Stomach (tissue), 9 donors: Measurements from ENCODE around the gene TBX6. TPM values are rescaled to one million over a fixed set of nuclear protein-coding genes. Genes with fewer than 3 reads are reported as not detected.

Experiments used
- DNase-seq, 2 donors: peaks; one replicate each; pipeline versions ENCODE4 v3.0.0 to v3.0.0-alpha.2; 2013 to 2019
- H3K27ac ChIP-seq, 5 donors: fragments of 200-600 bp in 4 of 5; sonication (generic) in 4 of 5; one replicate each; pipeline ENCODE4 v1.5.1; 2013 to 2019; ENCODE audit warnings: mild to moderate bottlenecking in 1 of 5, moderate library complexity in 1 of 5
- H3K27me3 ChIP-seq, 3 donors: fragments of 200-600 bp; sonication (generic); one replicate each; pipeline ENCODE4 v1.5.1; 2017 to 2019; ENCODE audit warnings: mixed run types in 1 of 3
- H3K36me3 ChIP-seq, 4 donors: fragments of 200-600 bp; sonication (generic); 1 replicate in 3 of 4; 2 replicates in 1 of 4; pipeline ENCODE4 v1.5.1; 2016 to 2019
- H3K4me1 ChIP-seq, 4 donors: fragments of 200-600 bp; sonication (generic); one replicate each; pipeline ENCODE4 v1.5.1; 2016 to 2019
- H3K4me3 ChIP-seq, 4 donors: fragments of 200-600 bp; sonication (generic) in 3 of 4; one replicate each; pipeline ENCODE4 v1.5.1; 2016 to 2019; ENCODE audit warnings: mild to moderate bottlenecking in 1 of 4
- H3K9me3 ChIP-seq, 4 donors: fragments of 200-600 bp; sonication (generic); one replicate each; pipeline ENCODE4 v1.5.1; 2016 to 2019
- CTCF ChIP-seq, 7 experiments: fragments of 450-650 bp in 4 of 7; fragments of 200-600 bp in 3 of 7; sonication (generic) in 3 of 7; IDR thresholded peaks; one replicate each; pipeline ENCODE4 v1.5.1; 2016 to 2019; ENCODE audit warnings: antibody characterized with exemption in 7 of 7, control low read depth in 2 of 7, mild to moderate bottlenecking in 1 of 7
- EP300 ChIP-seq: sonication (generic); formaldehyde crosslinking; IDR thresholded peaks from one replicate; pipeline ENCODE4 v1.6.1; 2017; ENCODE audit warnings: antibody characterized with exemption
- POLR2A ChIP-seq, 4 donors: fragments of 450-650 bp; IDR thresholded peaks; one replicate each; pipeline ENCODE4 v1.6.1; 2016; ENCODE audit warnings: antibody characterized with exemption in 4 of 4, control low read depth in 2 of 4, mild to moderate bottlenecking in 1 of 4, moderate library complexity in 1 of 4
- POLR2AphosphoS5 ChIP-seq, 3 donors: sonication (generic); formaldehyde crosslinking; IDR thresholded peaks; one replicate each; pipeline ENCODE4 v1.6.1; 2016; ENCODE audit warnings: antibody characterized with exemption in 3 of 3
- WGBS, 5 donors: extraction: QIAGEN DNeasy Blood & Tissue Kit in 3 of 5; methylation state at CpG; one replicate each; pipeline versions ENCODE4 v1.1.5 to v1.1.7; 2013 to 2018; 5-methylcytosine and 5-hydroxymethylcytosine counted together
- intact Hi-C: fragments of 100-400 bp; cut with DNase I; formaldehyde crosslinking; loops from one replicate; pipeline ENCODE4 v1.15.1; 2023; ENCODE audit warnings: low total_unique reads
- polyA plus RNA-seq, 3 donors: library from polyadenylated mRNA; stranded (reverse); fragments of 200-250 nt; gene quantifications; one replicate each; pipeline ENCODE4 v1.2.3, GENCODE V29; 2013
- total RNA-seq, 5 donors: library from RNA; depleted of rRNA; stranded (reverse); fragments of >200 nt; gene quantifications; one replicate each; pipeline versions ENCODE4 v1.1.0 to v1.2.3, GENCODE V29; 2014 to 2016
- donor health status: healthy with polysubstance abuse.
- donor health status: Bipolar disorder and iron deficiency.
- donor health status: healthy.

TBX6 gene
- total and polyA plus RNA-seq, 8 donors: 1.1 to 25.0 (median 2.5) TPM; not detected in 3

- 78 to 89% (median 84%) methylated on average over 17 to 18 of the region's 18 CpGs for WGBS, 5 donors
- peaks cover 54 to 78% (median 71%) of the 10 kb centered on the region in 4 donors for H3K36me3 ChIP-seq
Observed at GRCh38 chr16:30084096-30084815, 7.5 kb downstream of the TBX6 start.

GRCh38 chr16:30083216-30084055 is 8.3 kb downstream of the TBX6 start:
- no peak for DNase-seq
- no peak overlapping the region for H3K27ac ChIP-seq
- peaks cover 4 to 40% (median 19%) of the 10 kb centered on the region in 4 donors for H3K4me1 ChIP-seq
- no peaks in the 10 kb centered on the region for H3K9me3 ChIP-seq
- TF ChIP-seq POLR2AphosphoS5 (IDR thresholded peaks at IDR 0.05) (no peak), EP300 (no peak), POLR2A (IDR thresholded peaks at IDR 0.05) (no peak), CTCF (IDR thresholded peaks at IDR 0.05) (no peak)
- H3K36me3 ChIP-seq: peaks cover 54 to 86% (median 79%) of the 10 kb centered on the region in 4 donors
- intact Hi-C loops: no loop called here
- WGBS, 5 donors: 84 to 94% (median 91%) methylated on average over 18 to 24 of the region's 24 CpGs
- H3K4me3 ChIP-seq: no peak overlapping the region
- no peaks in the 10 kb centered on the region for H3K27me3 ChIP-seq

More at GRCh38 chr16:30084096-30084815, 7.5 kb downstream of the TBX6 start:
- intact Hi-C loops: no loop called here
- H3K4me1 ChIP-seq: peaks cover 4 to 33% (median 12%) of the 10 kb centered on the region in 4 donors
- no peak for DNase-seq
- no peaks in the 10 kb centered on the region for H3K9me3 ChIP-seq
- H3K27ac ChIP-seq: peak overlapping the region in 2 of 5 donors; percentile 3 to 11
- H3K27me3 ChIP-seq: no peaks in the 10 kb centered on the region
- TF ChIP-seq POLR2A (IDR thresholded peaks at IDR 0.05): no peak
- no peak for TF ChIP-seq EP300
- TF ChIP-seq CTCF (IDR thresholded peaks at IDR 0.05): no peak
- TF ChIP-seq POLR2AphosphoS5 (IDR thresholded peaks at IDR 0.05): no peak
- no peak overlapping the region for H3K4me3 ChIP-seq

- Histone ChIP-seq H3K4me1 (peaks cover 8 to 48% (median 27%) of the 10 kb centered on the region in 4 donors), H3K4me3 (no peak overlapping the region), H3K9me3 (no peaks in the 10 kb centered on the region), H3K27me3 (no peaks in the 10 kb centered on the region), H3K27ac (no peak overlapping the region), H3K36me3 (peaks cover 61 to 94% (median 87%) of the 10 kb centered on the region in 4 donors)
- WGBS, 5 donors: 85 to 90% (median 90%) methylated on average over 12 to 20 of the region's 20 CpGs
- DNase-seq: no peak
- TF ChIP-seq EP300: no peak
- no peak for TF ChIP-seq POLR2AphosphoS5 (IDR thresholded peaks at IDR 0.05)
- TF ChIP-seq CTCF (IDR thresholded peaks at IDR 0.05): no peak
- no peak for TF ChIP-seq POLR2A (IDR thresholded peaks at IDR 0.05)
- intact Hi-C loops: no loop called here
Observed at GRCh38 chr16:30082545-30083090, 9.1 kb downstream of the TBX6 start.

GRCh38 chr16:30079480-30079879 is 12.2 kb downstream of the TBX6 start:
- intact Hi-C loops: no loop called here
- Histone ChIP-seq H3K9me3 (no peaks in the 10 kb centered on the region), H3K36me3 (peaks cover 59 to 72% (median 70%) of the 10 kb centered on the region in 4 donors), H3K4me3 (no peak overlapping the region), H3K27ac (no peak overlapping the region), H3K27me3 (no peaks in the 10 kb centered on the region), H3K4me1 (peaks cover 24 to 62% (median 52%) of the 10 kb centered on the region in 4 donors)
- TF ChIP-seq CTCF (IDR thresholded peaks at IDR 0.05) (no peak), POLR2AphosphoS5 (IDR thresholded peaks at IDR 0.05) (no peak), POLR2A (IDR thresholded peaks at IDR 0.05) (no peak), EP300 (no peak)
- WGBS, 5 donors: 76 to 91% (median 89%) methylated on average over 7 of the region's 7 CpGs
- DNase-seq: no peak
